ENCODE measurements around the gene ADCY10. TPM values are rescaled to one million over a fixed set of nuclear protein-coding genes. Genes with fewer than 3 reads are reported as not detected.

The ADCY10 gene
- total and polyA plus RNA-seq, 2 donors (not counting 3 experiments of a cell fraction or from before 2014, with no cell fraction given) = not detected

GRCh38 chr1:167943541-167943940 is 29.6 kb upstream of the ADCY10 start:
- no peak overlapping the region for H3K27ac ChIP-seq (ENCODE audit: insufficient read depth, low read depth, low read length)
- ChIA-PET POLR2A (no interaction called here), CTCF (no interaction called here)
- peaks cover 76% of the 10 kb centered on the region for H3K79me2 ChIP-seq (ENCODE audit: control insufficient read depth, insufficient read depth, low read length)
- H3K4me2 ChIP-seq (ENCODE audit: insufficient read depth, low read length) = no peak overlapping the region
- DNase-seq (ENCODE audit: low read depth, low spot score) = no peak
- no TSS peak for BruUV-seq (replicated peaks)
- intact Hi-C loops (cut with micrococcal nuclease) (no loop called here), dilution Hi-C loops (cut with MboI; ENCODE audit: extremely low pct_ligation_motif_present, low sequenced_read_pairs) (no loop called here)
- TF ChIP-seq FOS (IDR thresholded peaks at IDR 0.05; ENCODE audit: borderline replicate concordance, insufficient read depth, low read length) = no peak
- no peak for TF ChIP-seq MYC (IDR thresholded peaks at IDR 0.05; ENCODE audit: low read depth, low read length)
- TF ChIP-seq EZH2 (IDR thresholded peaks at IDR 0.05; ENCODE audit: borderline replicate concordance, low read depth, low read length, severe bottlenecking) = no peak
- no peak for TF ChIP-seq POLR2AphosphoS5 (IDR thresholded peaks at IDR 0.05; ENCODE audit: insufficient read depth, low read depth, low read length)
- TF ChIP-seq POLR2A (IDR thresholded peaks at IDR 0.05; ENCODE audit: low read depth, low read length) = no peak
- no peak for TF ChIP-seq JUN (IDR thresholded peaks at IDR 0.05; ENCODE audit: borderline replicate concordance, insufficient read depth, insufficient read length, low read depth)
- TF ChIP-seq GATA2 (IDR thresholded peaks at IDR 0.05; ENCODE audit: insufficient read depth, insufficient read length, low read depth, low read length) = no peak
- TF ChIP-seq, protein P1, sequence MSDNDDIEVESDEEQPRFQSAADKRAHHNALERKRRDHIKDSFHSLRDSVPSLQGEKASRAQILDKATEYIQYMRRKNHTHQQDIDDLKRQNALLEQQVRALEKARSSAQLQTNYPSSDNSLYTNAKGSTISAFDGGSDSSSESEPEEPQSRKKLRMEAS (IDR thresholded peaks at IDR 0.05; ENCODE audit: insufficient read depth, insufficient read length) = no peak
- TF ChIP-seq, protein P2, sequence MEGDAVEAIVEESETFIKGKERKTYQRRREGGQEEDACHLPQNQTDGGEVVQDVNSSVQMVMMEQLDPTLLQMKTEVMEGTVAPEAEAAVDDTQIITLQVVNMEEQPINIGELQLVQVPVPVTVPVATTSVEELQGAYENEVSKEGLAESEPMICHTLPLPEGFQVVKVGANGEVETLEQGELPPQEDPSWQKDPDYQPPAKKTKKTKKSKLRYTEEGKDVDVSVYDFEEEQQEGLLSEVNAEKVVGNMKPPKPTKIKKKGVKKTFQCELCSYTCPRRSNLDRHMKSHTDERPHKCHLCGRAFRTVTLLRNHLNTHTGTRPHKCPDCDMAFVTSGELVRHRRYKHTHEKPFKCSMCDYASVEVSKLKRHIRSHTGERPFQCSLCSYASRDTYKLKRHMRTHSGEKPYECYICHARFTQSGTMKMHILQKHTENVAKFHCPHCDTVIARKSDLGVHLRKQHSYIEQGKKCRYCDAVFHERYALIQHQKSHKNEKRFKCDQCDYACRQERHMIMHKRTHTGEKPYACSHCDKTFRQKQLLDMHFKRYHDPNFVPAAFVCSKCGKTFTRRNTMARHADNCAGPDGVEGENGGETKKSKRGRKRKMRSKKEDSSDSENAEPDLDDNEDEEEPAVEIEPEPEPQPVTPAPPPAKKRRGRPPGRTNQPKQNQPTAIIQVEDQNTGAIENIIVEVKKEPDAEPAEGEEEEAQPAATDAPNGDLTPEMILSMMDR (IDR thresholded peaks at IDR 0.05; ENCODE audit: extremely low read depth in 1 of 2, insufficient read depth in 1 of 2, low read depth in 1 of 2, low read length in 2 of 2) = no peak
- H3K36me3 ChIP-seq (ENCODE audit: control insufficient read depth in 2 of 2, extremely low read depth in 1 of 2, insufficient read depth in 2 of 2, low read length in 2 of 2) = no peaks in the 10 kb centered on the region
- no peaks in the 10 kb centered on the region for H3K9me1 ChIP-seq (replicated peaks; ENCODE audit: control insufficient read depth, extremely low read depth, insufficient read depth, low read length)
- no peak overlapping the region for H3K9ac ChIP-seq (replicated peaks; ENCODE audit: extremely low read depth, insufficient read depth, low read length)
- no peaks in the 10 kb centered on the region for H4K20me1 ChIP-seq (replicated peaks; ENCODE audit: control insufficient read depth, extremely low read depth, insufficient read depth, low read length)
- H2AFZ ChIP-seq (ENCODE audit: low read depth, low read length) = no peak overlapping the region
- H3K9me3 ChIP-seq (replicated peaks; ENCODE audit: control insufficient read depth, insufficient read depth, low read length) = no peaks in the 10 kb centered on the region
- no peaks in the 10 kb centered on the region for H3K4me1 ChIP-seq (ENCODE audit: control insufficient read depth, extremely low read depth, insufficient read depth, low read length)
- no peak for FAIRE-seq
- H3K27me3 ChIP-seq (ENCODE audit: control insufficient read depth in 2 of 2, insufficient read depth in 2 of 2, low read length in 2 of 2) = no peaks in the 10 kb centered on the region
- H3K4me3 ChIP-seq (replicated peaks in 1 of 3; ENCODE audit: insufficient read depth in 1 of 3, low read depth in 1 of 3, low read length in 3 of 3) = no peak overlapping the region
